GM23338 (cell line): Measurements from ENCODE around the gene TPCN2. TPM values are rescaled to one million over a fixed set of nuclear protein-coding genes. Genes with fewer than 3 reads are reported as not detected.
A peak's percentile ranks its signal among the peaks of the same experiment; 100 is the strongest.

ENCODE experiments used
- ATAC-seq: fragments of 200-7000 bp; cut with Tn5 transposase; 3 replicates; pipeline ENCODE4 v1.9.1; 2020
- DNase-seq: peaks from one replicate; pipeline ENCODE4 v3.0.0-alpha.2; 2015; ENCODE audit warnings: low spot score
- H2AFZ ChIP-seq: fragments of 200-600 bp; sonication (generic); 2 replicates; pipeline ENCODE4 v1.8.0; 2016; ENCODE audit warnings: antibody characterized with exemption, mild to moderate bottlenecking, moderate library complexity
- H3F3A ChIP-seq: fragments of 200-600 bp; sonication (generic); replicated peaks from 2 replicates; pipeline ENCODE4 v1.8.0; 2017; ENCODE audit warnings: antibody characterized with exemption, mixed run types, low read depth
- H3K27ac ChIP-seq: fragments of 200-600 bp; sonication (generic); 2 replicates; pipeline ENCODE4 v1.6.1; 2016; ENCODE audit warnings: low read depth
- H3K27me3 ChIP-seq: fragments of 200-600 bp; sonication (generic); 2 replicates; pipeline ENCODE4 v1.8.0; 2016; ENCODE audit warnings: mild to moderate bottlenecking, mixed run types, moderate library complexity; ENCODE audit not compliant: insufficient read depth
- H3K36me3 ChIP-seq: fragments of 200-600 bp; sonication (generic); 2 replicates; pipeline ENCODE4 v1.8.0; 2016; ENCODE audit warnings: mild to moderate bottlenecking; ENCODE audit not compliant: insufficient read depth
- H3K4me1 ChIP-seq: fragments of 200-600 bp; sonication (generic); 2 replicates; pipeline ENCODE4 v1.8.0; 2016; ENCODE audit warnings: mild to moderate bottlenecking, moderate library complexity; ENCODE audit not compliant: insufficient read depth
- H3K4me2 ChIP-seq: fragments of 200-600 bp; sonication (generic); 2 replicates; pipeline ENCODE4 v1.7.1; 2017; ENCODE audit warnings: mixed run types
- H3K4me3 ChIP-seq: fragments of 200-600 bp; sonication (generic); 2 replicates; pipeline ENCODE4 v1.6.1; 2016; ENCODE audit warnings: mixed run types
- H3K79me2 ChIP-seq: fragments of 200-600 bp; sonication (generic); replicated peaks from 2 replicates; pipeline ENCODE4 v1.8.0; 2017; ENCODE audit warnings: mild to moderate bottlenecking; ENCODE audit not compliant: insufficient read depth
- H3K9me2 ChIP-seq: fragments of 200-600 bp; sonication (generic); 2 replicates; pipeline ENCODE4 v1.8.0; 2017; ENCODE audit not compliant: insufficient read depth
- H4K20me1 ChIP-seq: fragments of 200-600 bp; sonication (generic); replicated peaks from 2 replicates; pipeline ENCODE4 v1.8.0; 2017; ENCODE audit warnings: mild to moderate bottlenecking; ENCODE audit not compliant: insufficient read depth
- H3K27ac Mint-ChIP-seq: 2 replicates; pipeline ENCODE4 v1.8.0; 2020; ENCODE audit warnings: inconsistent platforms, mild to moderate bottlenecking, moderate library complexity, mixed read lengths
- H3K27me3 Mint-ChIP-seq: 3 replicates; pipeline ENCODE4 v1.8.0; 2022; ENCODE audit warnings: low read depth, mild to moderate bottlenecking, moderate library complexity, mixed read lengths, inconsistent platforms; ENCODE audit not compliant: insufficient read depth, poor library complexity
- H3K36me3 Mint-ChIP-seq: 3 replicates; pipeline ENCODE4 v1.8.0; 2021; ENCODE audit warnings: low read depth, mild to moderate bottlenecking, inconsistent platforms, moderate library complexity, mixed read lengths
- H3K4me1 Mint-ChIP-seq: 3 replicates; pipeline ENCODE4 v1.8.0; 2020; ENCODE audit warnings: mild to moderate bottlenecking, inconsistent platforms, mixed read lengths
- H3K4me3 Mint-ChIP-seq: 3 replicates; pipeline ENCODE4 v1.8.0; 2021; ENCODE audit warnings: moderate library complexity, mild to moderate bottlenecking, inconsistent platforms, mixed read lengths
- H3K9me3 Mint-ChIP-seq: 3 replicates; pipeline ENCODE4 v1.8.0; 2020; ENCODE audit warnings: moderate library complexity, mild to moderate bottlenecking, inconsistent platforms, mixed read lengths
- CREB1 ChIP-seq: fragments of 250-450 bp; sonication (Bioruptor Pico); IDR thresholded peaks from 2 replicates; pipeline ENCODE4 v1.5.0; 2020; ENCODE audit warnings: low read depth, mild to moderate bottlenecking, moderate library complexity
- CTCF ChIP-seq, 2 experiments: fragments of 200-600 bp in 1 of 2; sonication (generic) in 1 of 2; conservative IDR thresholded peaks; 2 replicates each; pipeline versions ENCODE4 v1.5.1 to v1.6.1; 2016 to 2017; ENCODE audit warnings: antibody characterized with exemption in 2 of 2, low read depth in 2 of 2, mild to moderate bottlenecking in 2 of 2, moderate library complexity in 1 of 2
- EZH2 ChIP-seq: fragments of 200-600 bp; sonication (generic); IDR thresholded peaks from one replicate; pipeline ENCODE4 v1.8.0; 2017; ENCODE audit warnings: antibody characterized with exemption, mild to moderate bottlenecking, low read depth; ENCODE audit not compliant: unreplicated experiment
- EZH2phosphoT487 ChIP-seq: fragments of 200-600 bp; sonication (generic); IDR thresholded peaks from one replicate; pipeline ENCODE4 v1.8.1; 2018; ENCODE audit warnings: antibody characterized with exemption; ENCODE audit not compliant: unreplicated experiment
- JUNB ChIP-seq: IDR thresholded peaks from one replicate; pipeline ENCODE4 v1.6.1; 2016; ENCODE audit warnings: antibody characterized with exemption; ENCODE audit not compliant: unreplicated experiment
- NANOG ChIP-seq: IDR thresholded peaks from 2 replicates; pipeline ENCODE4 v1.6.1; 2016; ENCODE audit warnings: antibody characterized with exemption, borderline replicate concordance
- REST ChIP-seq: IDR thresholded peaks from one replicate; pipeline ENCODE4 v1.6.1; 2018; ENCODE audit warnings: antibody characterized with exemption; ENCODE audit not compliant: unreplicated experiment
- ZNF114 ChIP-seq: fragments of 250-450 bp; sonication (Bioruptor Pico); IDR thresholded peaks from 2 replicates; pipeline ENCODE4 v1.5.0; 2020; ENCODE audit warnings: mild to moderate bottlenecking, moderate library complexity
- ZNF462 ChIP-seq: fragments of 250-450 bp; sonication (Bioruptor Pico); IDR thresholded peaks from 2 replicates; pipeline ENCODE4 v1.5.0; 2020; ENCODE audit warnings: mild to moderate bottlenecking, moderate library complexity
- polyA plus RNA-seq: library from polyadenylated mRNA; unstranded; fragments of >200 nt; fragmentation: Nextera tagmentation; extraction: Ambion mirVana; gene quantifications from 2 replicates; pipeline ENCODE4 v1.2.1, GENCODE V29; 2016
- total RNA-seq: library from RNA; depleted of rRNA; stranded (reverse); fragments of >200 nt; shearing (Covaris generic); gene quantifications from 2 replicates; pipeline ENCODE4 v1.2.3, GENCODE V29; 2014

TPCN2 gene
- total and polyA plus RNA-seq, 2 experiments from 2014 or later: 5.8 to 14.7 TPM

DNA sequence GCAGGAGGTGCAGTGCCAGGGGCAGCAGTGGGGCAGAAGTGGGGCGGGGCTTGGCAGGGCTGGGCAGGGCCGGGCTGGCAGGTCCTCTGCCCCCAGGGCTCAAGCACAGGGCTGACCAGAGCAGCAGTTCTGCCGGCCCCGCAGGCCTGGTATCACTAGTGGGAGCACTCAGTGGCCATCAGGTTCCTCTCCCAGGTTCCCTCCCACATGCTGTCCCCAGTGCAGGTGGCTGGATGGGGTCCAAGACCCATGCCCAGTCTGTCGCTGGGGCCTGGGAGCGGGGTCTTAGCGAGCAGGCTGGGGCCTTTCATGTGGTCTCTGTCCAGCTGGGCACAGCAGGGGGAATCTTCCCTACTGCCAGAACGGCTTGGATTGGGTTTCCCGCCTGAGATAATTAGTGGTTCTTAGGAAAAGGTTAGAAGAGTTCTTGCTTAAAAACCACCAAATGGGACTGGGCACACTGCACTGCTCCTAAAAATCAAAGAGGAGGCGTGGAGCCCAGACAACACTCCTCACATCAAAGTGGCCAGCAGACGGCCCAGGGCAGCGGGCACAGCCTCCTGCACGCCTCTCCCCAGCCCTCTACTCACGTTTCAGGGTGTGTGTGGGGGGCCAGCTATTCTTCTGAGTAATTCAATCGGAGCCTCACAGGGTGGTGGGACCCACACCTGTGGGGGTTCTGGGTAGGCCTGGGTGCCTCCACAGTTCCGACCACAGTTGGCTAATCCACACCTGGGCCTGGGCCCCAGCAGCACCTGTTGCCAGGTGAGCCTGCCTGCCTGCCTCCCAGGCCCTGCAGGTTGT is 45.6 kb downstream of the TPCN2 start:
- no peak for DNase-seq
- peaks cover 32% of the 10 kb centered on the region for H3K36me3 Mint-ChIP-seq
- H3K27me3 ChIP-seq: no peaks in the 10 kb centered on the region
- no peaks in the 10 kb centered on the region; the same call in 2 of the 3 replicates for H3K9me3 Mint-ChIP-seq
- no peak overlapping the region for H2AFZ ChIP-seq
- H3K4me1 ChIP-seq: no peaks in the 10 kb centered on the region
- TF ChIP-seq JUNB (no peak), EZH2 (no peak), CTCF (conservative IDR thresholded peaks at IDR 0.05; ENCODE audit: low read depth in 2 of 2) (no peak), CREB1 (CRISPR knock-in tag) (no peak), REST (no peak), ZNF462 (CRISPR knock-in tag) (no peak), ZNF114 (CRISPR knock-in tag) (no peak), EZH2phosphoT487 (no peak), NANOG (no peak)
- no peak overlapping the region for H3K4me3 ChIP-seq
- peaks cover 12% of the 10 kb centered on the region for H3K27me3 Mint-ChIP-seq
- no peaks in the 10 kb centered on the region for H4K20me1 ChIP-seq
- H3K79me2 ChIP-seq: 0 out of 2 replicates have a peak, but pooled peaks cover 2% of the 10 kb centered on the region
- H3F3A ChIP-seq: no peaks in the 10 kb centered on the region
- no peak overlapping the region for H3K27ac ChIP-seq
- H3K4me2 ChIP-seq: no peak overlapping the region
- no peaks in the 10 kb centered on the region for H3K9me2 ChIP-seq
- peaks cover 5% of the 10 kb centered on the region; the same call in 1 of the 2 replicates for H3K36me3 ChIP-seq
- H3K4me1 Mint-ChIP-seq: peaks cover 4% of the 10 kb centered on the region
- H3K4me3 Mint-ChIP-seq: no peak overlapping the region
- H3K27ac Mint-ChIP-seq: no peak overlapping the region
- ATAC-seq: peak; percentile 28
